GM18505 (cell line): Measurements from ENCODE around the gene PRLR.

Experiments
- ATAC-seq: cut with Tn5 transposase; IDR thresholded peaks from one replicate; pipeline ENCODE4 v1.9.1; 2021; ENCODE audit not compliant: unreplicated experiment
- POLR2A ChIP-seq: IDR thresholded peaks from 4 replicates; pipeline ENCODE4 v1.6.1; 2011; ENCODE audit warnings: borderline replicate concordance; ENCODE audit not compliant: insufficient read depth, insufficient read length; ENCODE audit errors: extremely low read depth

Gene PRLR

GRCh38 chr5:35244171-35244570 is 13.9 kb upstream of the PRLR start:
- no peak for ATAC-seq
- TF ChIP-seq POLR2A: no peak

GRCh38 chr5:35242702-35243258 is 12.5 kb upstream of the PRLR start:
- ATAC-seq: no peak
- TF ChIP-seq POLR2A: no peak

- TF ChIP-seq POLR2A: no peak
- ATAC-seq: no peak
Observed at GRCh38 chr5:35240892-35241291, 10.6 kb upstream of the PRLR start.

- no peak for TF ChIP-seq POLR2A
- no peak for ATAC-seq
Observed at GRCh38 chr5:35239911-35240610, 9.8 kb upstream of the PRLR start.

GRCh38 chr5:35239476-35239875 is 9.2 kb upstream of the PRLR start:
- no peak for ATAC-seq
- no peak for TF ChIP-seq POLR2A

GRCh38 chr5:35237580-35238376 is 7.5 kb upstream of the PRLR start:
- ATAC-seq: peak; percentile 57
- no peak for TF ChIP-seq POLR2A

- no peak for ATAC-seq
- TF ChIP-seq POLR2A: no peak
Observed at GRCh38 chr5:35236770-35237169, 6.5 kb upstream of the PRLR start.

GRCh38 chr5:35233601-35234000 is 3.3 kb upstream of the PRLR start:
- no peak for ATAC-seq
- no peak for TF ChIP-seq POLR2A

GRCh38 chr5:35233121-35233520 is 2.8 kb upstream of the PRLR start:
- no peak for ATAC-seq
- TF ChIP-seq POLR2A: no peak

- TF ChIP-seq POLR2A: no peak
- no peak for ATAC-seq
Observed at GRCh38 chr5:35232124-35232523, 1.8 kb upstream of the PRLR start.

- no peak for TF ChIP-seq POLR2A
- ATAC-seq: peak; percentile 59
Observed at GRCh38 chr5:35229076-35230037, 930 bp downstream of the PRLR start.

GRCh38 chr5:35228310-35228709 is 2.0 kb downstream of the PRLR start:
- TF ChIP-seq POLR2A: no peak

GRCh38 chr5:35227720-35228119 is 2.6 kb downstream of the PRLR start:
- TF ChIP-seq POLR2A: no peak
- ATAC-seq: no peak

More at GRCh38 chr5:35228310-35228709, 2.0 kb downstream of the PRLR start:
- ATAC-seq: no peak
